Non-pigmented ciliary epithelial cell (primary cell): ENCODE data around the gene CHRD.

Source experiments
- DNase-seq: peaks from one replicate; pipeline ENCODE4 v3.0.0-alpha.2; 2010; ENCODE audit warnings: low read depth

Gene CHRD

DNA sequence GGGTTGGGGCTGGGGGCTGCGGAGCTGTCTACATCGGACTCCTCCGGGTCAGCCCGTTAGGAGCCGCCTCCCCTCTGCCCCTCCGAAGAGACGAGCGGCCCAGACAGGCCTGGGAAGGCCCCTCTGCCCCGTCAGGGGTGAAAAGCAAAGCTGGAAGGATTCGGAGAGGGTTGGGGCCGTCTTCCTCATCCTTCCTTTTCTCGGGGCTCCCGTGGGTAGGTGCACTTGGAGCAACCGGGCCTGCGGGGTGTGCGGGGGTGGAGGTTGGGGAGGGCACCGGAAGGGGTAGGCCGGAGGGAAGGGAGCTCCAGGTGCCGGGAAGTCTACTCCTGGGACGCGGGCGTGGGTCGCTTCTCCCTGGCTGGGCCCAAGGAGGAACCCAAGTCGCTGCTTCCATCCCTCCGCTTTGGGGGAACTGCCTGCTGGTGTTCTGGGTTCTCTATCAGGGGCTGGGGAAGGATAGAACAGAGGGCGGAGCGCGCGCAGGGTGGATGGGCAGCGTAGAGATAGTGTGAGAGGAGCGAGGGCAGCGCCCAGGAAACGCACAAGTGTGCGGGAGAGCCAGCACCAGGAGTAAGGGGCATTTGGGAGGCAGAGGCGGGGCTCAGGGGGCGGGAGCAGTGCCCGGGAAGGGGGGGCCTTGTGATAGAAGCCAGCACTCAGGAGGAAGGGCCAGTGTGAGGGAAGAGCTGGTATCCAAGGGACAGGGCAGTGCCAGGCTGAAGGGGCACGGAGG lies 17.8 kb upstream of the CHRD start:
- no peak for DNase-seq

DNA sequence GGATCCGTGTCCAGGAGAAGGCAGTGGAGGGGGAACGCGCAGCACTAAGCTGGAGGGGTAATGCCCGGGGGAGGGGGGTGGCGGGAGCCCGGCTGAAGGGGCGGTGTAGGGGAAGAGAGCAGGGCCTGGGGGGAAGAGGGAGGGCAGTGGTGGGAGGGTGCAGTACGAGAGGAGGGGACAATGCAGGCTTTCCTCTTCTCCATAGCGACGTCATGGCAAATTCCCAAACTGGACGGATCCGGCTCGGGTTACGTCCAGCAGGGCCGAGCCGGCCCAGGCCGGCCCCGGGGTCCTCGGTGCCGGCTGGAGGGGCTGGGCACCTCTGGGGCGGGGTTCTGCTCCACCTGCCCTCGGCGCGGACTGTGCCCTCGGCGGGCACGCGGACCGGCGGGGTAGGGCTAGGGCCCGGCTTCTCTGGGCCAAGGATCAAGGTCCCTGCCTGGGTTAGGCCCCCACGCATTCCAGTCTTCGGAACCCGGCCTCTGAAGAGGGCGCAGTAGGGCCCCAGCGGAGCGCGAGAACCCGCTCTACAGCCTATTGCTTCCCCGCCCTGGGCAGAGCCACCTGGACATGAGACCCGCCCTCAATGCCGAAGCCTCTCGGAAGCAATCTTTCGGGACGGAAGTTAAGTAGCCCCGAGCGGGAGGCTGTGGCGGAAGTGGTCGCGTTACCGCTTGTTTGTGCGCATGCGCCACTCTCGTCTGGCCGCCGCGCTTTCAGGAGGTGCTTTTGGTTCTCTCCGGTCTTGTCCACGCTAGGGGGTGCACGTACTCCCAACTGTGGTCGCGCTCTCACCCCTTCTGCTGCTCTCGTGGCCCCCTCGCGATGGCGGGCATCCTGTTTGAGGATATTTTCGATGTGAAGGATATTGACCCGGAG lies 16.9 kb upstream of the CHRD start:
- DNase-seq = peak; percentile 85

DNA sequence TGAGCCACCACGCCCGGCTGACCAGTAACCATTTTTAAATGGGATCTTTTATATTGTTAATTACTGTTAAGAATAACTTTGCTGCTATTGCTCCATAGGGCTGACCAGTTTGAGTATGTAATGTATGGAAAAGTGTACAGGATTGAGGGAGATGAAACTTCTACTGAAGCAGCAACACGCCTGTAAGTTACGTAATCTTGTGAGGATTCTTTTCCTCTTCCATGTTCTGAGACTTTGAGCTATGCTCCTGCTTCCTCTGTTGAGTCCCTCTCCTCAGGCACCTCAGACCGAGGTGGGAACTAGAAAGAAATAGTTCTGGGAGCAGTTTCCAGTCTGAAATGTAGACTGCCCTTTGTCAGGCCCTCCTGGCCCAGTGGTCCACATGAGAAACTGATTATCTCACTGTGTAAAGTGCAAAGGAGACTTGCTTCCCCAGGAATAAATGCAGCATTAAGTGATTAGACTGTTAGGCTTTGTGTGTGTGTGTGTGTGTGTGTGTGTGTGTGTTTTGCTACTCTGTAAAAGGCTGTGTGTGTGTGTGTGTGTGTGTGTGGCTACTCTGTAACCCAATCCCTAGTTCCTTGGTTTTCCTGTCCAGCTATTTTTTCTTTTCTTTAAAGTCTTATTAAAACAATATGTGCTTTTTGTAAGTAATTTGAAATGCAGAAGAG lies 13.1 kb upstream of the CHRD start:
- no peak for DNase-seq

DNA sequence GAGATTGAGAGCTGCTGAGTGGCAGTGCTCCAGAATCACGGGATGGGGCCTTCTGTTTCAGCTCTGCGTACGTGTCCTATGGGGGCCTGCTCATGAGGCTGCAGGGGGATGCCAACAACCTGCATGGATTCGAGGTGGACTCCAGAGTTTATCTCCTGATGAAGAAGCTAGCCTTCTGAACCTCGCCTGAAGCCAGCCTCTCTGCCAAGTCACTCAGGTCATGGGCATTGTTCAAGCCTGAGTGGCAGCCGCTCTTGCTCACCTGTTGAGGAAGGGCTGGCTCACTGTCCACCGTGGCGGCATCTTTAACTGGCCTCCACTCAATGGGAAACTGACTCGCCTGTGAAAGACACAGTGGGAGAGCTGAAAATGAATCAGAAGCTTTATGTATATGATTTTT lies 11.7 kb upstream of the CHRD start:
- no peak for DNase-seq

DNA sequence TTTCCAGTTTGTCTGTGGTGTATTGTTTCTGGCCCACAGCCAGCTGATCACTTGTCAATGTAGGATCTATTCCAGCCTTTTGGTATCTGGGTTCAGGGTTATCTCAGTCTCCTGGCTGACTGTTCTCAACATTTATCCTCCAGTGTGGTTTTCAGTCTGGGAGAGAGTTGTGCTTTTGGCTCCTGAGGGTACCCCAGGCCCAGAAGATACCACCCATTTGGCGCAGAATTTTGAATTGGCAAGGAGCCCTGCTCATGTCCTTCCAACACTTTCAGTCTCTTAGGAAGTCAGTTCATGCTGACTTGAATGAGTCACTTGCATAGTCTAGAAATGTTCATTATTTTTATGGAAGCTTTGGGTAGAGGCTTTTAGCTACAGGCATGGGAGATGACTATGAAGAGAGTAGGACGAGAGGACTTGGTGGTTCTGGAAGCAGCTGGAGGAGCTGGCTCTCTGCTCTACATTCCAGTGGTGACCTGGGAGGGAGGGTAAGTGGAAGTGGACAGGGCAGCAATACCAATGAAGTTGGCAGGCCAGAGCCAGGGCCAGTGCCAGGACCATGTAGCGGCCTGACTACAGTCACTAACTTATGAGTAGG lies 11.2 kb upstream of the CHRD start:
- DNase-seq = no peak

DNA sequence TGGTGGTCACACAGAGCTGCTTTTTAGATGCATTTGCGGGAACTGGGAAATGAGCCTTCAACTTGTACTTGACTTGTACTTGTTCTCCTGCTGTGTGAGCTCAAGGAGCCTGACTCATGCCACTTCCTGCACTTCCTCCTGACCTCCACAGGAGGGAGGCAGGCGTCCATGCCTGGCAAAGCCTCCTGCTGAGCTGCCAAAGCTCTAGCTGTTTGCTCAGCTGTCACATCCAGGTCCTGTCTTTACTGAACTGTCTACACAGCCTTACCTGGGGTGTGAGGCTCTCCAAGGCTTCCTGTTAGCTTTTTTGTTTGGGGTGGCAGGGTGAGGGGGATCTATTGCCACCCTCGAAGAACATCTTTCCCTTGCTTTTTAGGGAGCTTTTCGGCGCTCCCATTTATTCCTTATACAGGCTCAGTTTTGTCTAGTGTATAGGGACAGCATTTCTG lies 8.3 kb upstream of the CHRD start:
- DNase-seq = peak; percentile 76

DNA sequence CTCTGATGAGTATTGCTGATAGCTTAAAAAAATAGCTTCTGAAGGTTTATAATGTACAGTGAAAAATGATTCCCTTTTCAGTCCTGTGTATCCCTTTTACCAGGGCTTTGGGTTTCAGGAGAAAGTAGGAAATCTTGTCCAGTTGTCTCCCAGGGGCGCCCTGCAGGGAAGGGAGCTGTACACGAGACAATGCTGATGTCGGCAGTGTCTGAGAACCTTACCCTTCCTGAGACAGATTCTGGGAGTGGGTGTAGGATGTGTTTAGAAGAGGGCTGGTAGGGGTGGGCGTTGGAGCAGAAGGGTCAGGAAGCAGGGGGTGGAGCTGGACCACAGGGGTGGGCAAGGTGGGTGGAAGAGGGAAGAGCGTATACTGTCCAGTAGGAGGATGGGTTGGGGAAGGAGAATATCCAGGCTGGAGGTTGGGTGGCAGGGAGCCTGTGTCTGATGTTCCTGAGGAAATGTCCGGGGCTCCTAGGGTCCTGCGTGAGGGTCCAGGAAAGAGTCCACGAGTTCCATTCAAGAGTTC lies 7.5 kb upstream of the CHRD start:
- DNase-seq = no peak

DNA sequence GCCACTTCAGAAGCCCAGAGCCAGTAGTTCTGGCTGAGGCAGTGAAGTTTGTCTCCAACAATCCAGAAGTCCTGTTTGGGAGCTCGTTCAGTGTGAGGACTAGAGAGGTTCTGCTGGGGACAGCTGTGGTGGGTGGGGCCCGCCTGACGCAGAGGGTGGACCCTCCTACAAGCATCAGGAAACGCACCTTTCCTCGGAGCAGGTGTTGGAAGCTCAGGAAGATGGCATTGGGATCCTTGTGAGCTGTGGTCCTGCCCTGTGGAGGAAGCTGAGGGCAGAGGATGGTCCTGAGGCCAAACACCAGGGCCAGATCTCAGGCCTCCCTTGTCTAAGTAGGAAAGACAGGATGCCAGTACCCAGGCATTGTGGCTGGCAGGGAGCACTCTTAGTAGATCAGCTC lies 6.9 kb upstream of the CHRD start:
- DNase-seq = no peak

DNA sequence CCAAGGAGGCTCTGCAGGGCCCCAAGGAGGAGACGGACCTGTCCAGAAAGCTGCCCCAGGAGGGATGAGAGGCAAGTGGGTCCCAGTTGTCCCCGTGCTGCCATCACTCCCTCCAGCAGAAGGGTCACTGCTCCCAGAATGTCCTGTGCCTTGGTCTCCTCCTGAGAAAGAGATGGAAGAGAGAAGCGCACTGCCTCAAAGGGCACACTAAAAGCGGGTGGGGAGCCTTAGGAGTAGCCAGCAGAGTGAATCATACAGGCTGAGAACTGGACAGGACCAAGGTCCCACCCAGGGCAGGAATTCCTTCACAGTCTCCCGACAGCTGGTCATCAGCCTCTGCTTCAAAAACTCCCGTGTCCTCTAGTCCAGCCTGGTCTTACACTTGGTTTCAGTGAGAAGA lies 6.4 kb upstream of the CHRD start:
- no peak for DNase-seq

DNA sequence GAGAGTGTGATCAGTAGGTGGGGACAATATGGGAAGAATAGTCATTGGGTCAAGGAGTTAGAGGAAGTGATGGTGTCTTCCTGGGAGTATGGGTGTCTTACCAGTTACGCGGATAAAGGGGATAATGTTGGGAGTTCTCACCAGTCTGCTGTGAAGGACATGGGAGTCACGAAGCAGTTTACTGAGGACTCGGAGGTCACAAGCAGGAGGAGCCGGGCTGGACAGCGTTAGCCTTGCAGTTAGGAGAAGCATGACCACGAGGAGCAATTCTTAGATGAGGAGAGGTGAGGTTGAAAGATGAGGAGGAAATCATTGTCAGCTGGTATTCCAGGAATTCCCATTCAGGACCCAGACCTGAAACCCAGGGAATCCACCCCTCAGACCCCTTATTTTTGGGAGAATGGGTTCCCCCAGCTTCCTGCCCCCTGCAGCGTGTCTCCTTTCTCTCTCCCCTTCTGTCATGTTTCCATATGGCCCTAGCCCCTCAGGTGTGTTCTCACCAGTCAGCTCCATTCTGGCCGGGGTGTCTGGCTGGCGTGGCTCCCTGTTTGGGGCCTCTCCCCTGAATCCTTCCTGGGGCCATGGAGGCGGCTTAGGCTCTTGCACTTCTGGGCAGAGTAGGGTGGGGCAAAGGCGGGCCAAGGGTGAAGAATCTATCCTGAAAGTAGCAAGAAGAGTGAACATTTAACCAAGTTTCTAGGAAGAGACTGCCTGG lies 4.0 kb upstream of the CHRD start:
- no peak for DNase-seq

DNA sequence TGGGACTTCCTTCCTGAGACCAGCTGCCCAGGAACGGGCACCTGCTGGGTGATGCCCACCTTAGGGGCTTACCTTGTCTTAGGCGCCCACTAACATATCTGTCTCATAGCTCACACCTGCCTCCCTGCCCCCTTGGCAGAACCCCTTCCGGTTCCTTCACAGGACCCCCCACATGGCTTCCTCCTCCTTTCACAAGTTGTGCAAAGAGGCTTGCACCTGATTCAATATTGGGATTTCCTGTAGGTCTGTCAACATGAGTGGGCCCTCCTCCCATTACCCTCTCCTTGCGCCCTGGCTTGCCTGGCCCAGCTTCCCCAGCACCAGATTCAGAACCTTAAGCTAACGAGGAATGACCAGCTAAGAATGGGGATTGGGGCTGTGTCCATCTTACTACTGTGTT lies 2.5 kb upstream of the CHRD start:
- no peak for DNase-seq

DNA sequence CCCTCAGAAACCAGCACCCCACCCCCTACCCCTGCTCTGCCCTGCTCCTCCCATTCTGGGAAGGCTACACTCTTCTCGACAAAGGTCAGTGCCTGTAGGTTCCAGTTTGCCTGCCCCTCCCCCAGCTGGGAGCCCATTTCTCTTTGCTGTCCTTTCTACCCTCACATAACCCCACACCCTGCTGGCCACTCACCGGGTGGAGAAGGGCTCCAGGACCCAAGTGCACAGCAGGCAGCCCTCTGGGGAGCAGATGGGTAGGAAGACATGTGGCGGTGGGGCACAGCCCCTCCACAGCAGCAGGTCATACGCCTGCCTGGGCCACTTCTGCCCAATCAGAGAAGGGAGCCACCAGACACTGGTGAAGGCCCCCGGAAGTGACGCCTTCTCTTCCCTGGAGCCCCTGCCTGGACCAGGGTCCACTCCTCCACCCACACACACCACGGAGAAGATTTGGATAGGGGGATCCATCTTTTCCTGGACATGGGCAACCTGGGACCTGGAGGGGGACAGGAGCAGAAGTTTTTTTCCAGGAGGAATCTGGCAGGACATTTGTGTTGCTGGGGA lies 1.9 kb upstream of the CHRD start, which contains the start of gene THPO:
THPO (minus strand) TSS at position 326 of the 564 bp plus-strand sequence. CDS start 1,948 bp downstream, outside the sequence.
- no peak for DNase-seq

DNA sequence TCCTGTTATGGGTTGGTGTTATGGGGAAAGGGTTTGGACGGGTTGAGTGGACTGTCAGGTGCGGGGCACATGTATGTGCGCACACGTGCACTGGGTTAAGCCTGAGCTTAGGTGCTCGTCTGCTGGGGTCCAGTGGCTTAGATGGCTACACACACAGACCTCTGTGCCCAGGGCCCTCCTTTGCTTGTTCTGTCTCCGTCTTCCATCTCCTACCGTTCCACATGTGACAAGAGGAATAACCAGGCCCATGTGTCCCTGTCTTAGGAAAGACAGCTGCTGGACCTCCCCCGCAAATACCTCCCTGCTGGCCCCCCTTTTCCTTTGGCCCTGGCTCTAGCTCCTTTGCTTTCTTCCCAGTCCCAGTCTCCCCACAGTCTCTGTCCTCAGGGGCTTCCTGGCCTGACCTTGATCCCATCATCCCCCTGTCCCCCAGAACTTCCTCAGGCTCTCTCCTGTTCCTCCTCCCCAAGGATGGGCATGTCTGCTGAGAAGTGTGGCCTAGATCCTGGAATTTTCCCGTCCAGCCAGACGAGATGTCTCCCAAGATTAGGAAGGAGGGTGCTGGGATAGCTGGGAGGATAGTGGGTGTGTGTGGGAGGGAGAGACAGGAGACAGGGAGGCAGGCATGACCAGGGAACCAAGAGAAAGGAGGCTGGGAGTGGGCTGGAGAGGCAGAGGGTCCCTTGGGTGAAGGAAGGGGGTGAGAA lies 1.1 kb upstream of the CHRD start:
- DNase-seq = no peak

DNA sequence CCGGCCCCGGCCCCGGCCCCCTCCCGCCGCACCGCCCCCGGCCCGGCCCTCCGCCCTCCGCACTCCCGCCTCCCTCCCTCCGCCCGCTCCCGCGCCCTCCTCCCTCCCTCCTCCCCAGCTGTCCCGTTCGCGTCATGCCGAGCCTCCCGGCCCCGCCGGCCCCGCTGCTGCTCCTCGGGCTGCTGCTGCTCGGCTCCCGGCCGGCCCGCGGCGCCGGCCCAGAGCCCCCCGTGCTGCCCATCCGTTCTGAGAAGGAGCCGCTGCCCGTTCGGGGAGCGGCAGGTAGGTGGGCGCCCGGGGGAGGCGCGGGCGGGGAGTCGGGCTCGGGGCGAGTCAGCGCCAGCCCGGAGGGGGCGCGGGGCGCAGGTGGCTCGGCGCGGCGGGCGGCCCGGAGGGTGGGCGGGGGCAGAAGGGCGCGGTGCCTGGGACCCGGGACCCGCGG lies 352 bp downstream of the CHRD start:
- DNase-seq = no peak

DNA sequence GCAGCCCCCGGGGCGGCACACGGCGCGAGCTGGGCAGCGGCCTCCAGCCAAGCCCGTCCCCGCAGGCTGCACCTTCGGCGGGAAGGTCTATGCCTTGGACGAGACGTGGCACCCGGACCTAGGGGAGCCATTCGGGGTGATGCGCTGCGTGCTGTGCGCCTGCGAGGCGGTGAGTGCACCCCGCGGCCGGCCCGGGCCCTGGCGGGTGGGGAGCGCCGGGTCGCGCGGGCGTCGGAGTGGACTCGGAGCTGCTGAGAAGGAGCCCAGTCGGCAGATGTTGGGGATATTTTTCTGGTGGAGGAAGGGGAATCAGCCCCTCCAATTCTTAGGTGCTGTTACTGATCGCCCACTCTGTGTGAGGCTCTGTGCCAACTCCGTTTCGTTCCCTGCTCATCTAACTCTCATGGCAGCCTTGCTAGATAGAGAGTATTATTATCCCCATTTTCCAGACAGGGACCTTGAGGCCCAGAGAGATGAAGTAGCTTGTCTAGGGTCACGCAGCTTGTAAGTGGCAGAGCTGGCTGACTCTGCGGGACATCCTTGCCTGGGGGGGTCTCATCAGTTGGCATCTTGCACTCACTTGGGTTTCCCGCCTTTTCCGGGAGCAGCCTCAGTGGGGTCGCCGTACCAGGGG lies 890 bp downstream of the CHRD start:
- no peak for DNase-seq

DNA sequence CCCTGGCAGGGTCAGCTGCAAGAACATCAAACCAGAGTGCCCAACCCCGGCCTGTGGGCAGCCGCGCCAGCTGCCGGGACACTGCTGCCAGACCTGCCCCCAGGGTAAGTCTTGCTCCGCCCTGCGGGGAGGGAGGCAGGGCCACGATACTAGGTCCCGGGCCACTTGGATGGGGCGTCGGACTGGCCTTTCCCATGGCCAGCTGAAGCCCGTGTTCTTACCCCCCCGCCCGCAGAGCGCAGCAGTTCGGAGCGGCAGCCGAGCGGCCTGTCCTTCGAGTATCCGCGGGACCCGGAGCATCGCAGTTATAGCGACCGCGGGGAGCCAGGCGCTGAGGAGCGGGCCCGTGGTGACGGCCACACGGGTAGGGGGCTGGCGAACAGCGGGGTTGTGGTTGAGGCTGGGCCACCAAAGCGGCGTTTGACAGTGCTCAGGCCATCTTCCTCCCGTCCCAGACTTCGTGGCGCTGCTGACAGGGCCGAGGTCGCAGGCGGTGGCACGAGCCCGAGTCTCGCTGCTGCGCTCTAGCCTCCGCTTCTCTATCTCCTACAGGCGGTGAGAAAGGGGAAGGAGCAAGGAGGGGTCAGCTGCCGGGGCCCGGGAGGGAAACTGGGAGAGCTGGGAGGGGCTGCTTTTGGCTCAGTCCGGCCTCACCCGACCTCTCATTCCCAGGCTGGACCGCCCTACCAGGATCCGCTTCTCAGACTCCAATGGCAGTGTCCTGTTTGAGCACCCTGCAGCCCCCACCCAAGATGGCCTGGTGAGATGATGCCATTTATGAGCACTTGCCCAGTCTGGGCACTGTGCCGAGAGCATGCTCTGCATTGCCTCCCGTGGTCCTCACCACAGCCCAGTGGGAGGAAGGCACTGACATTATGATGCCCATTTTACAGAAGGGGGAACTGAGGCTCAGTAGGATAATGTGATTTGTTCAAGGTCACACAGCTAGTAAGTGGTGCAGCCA lies 1.7 kb downstream of the CHRD start:
- no peak for DNase-seq

DNA sequence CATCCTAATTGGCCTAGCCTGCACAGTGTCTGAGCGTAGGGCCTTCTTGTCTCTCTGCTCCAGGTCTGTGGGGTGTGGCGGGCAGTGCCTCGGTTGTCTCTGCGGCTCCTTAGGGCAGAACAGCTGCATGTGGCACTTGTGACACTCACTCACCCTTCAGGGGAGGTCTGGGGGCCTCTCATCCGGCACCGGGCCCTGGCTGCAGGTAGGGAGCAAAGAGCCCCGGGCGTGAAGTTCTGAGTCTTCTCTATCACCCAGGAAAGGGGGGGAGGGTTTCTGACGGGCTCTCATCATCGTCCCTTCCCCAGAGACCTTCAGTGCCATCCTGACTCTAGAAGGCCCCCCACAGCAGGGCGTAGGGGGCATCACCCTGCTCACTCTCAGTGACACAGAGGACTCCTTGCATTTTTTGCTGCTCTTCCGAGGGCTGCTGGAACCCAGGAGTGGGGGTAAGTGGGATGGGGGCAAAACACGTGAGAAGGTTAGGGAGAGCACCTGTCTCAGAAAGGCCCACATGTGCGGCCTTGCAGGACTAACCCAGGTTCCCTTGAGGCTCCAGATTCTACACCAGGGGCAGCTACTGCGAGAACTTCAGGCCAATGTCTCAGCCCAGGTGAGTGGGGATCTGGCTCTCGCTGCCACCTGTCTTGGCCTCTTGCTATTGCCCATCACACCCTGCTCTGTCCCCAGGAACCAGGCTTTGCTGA lies 2.6 kb downstream of the CHRD start:
- no peak for DNase-seq
